CD8-positive, alpha-beta memory T cell (primary cell): Measurements from ENCODE around the gene XBP1. TPM values are rescaled to one million over a fixed set of nuclear protein-coding genes. Genes with fewer than 3 reads are reported as not detected.
A peak's percentile ranks its signal among the peaks of the same experiment; 100 is the strongest.

ENCODE experiments used
- CTCF ChIA-PET: fragments of 350-600 bp; sonication (Branson Sonifier 250); formaldehyde crosslinking; loops from one replicate; lab custom pipeline; 2021; ENCODE audit warnings: antibody characterized with exemption; lab: Charles Lee
- POLR2A ChIA-PET: fragments of 350-600 bp; sonication (Branson Sonifier 250); formaldehyde crosslinking; loops from one replicate; lab custom pipeline; 2021; ENCODE audit warnings: antibody characterized with exemption; lab: Charles Lee
- DNase-seq, 5 donors: peaks; one replicate each; pipeline versions ENCODE4 v3.0.0 to v3.0.0-alpha.2; 2020 to 2022; ENCODE audit warnings: mixed read lengths in 1 of 5
- H3K27ac ChIP-seq: one replicate; pipeline ENCODE4 v1.7.0; 2013; ENCODE audit warnings: low read depth, mild to moderate bottlenecking, low read length, moderate library complexity
- H3K27me3 ChIP-seq: 2 replicates; pipeline ENCODE4 v1.7.0; 2013; ENCODE audit warnings: low read length, mild to moderate bottlenecking; ENCODE audit not compliant: insufficient read depth, poor library complexity, severe bottlenecking
- H3K36me3 ChIP-seq: 2 replicates; pipeline ENCODE4 v1.7.0; 2013; ENCODE audit warnings: mild to moderate bottlenecking, low read length, moderate library complexity; ENCODE audit not compliant: insufficient read depth
- H3K4me1 ChIP-seq: 2 replicates; pipeline ENCODE4 v1.7.0; 2013; ENCODE audit warnings: mild to moderate bottlenecking, low read length, moderate library complexity; ENCODE audit not compliant: insufficient read depth
- H3K4me3 ChIP-seq: 2 replicates; pipeline ENCODE4 v1.7.0; 2013; ENCODE audit warnings: mild to moderate bottlenecking, low read length
- H3K9me3 ChIP-seq: 2 replicates; pipeline ENCODE4 v1.7.0; 2013; ENCODE audit warnings: mild to moderate bottlenecking, low read length
- H3K27ac Mint-ChIP-seq, 8 donors: one replicate each; pipeline ENCODE4 v1.8.0; 2020 to 2021; ENCODE audit warnings: mixed read lengths in 8 of 8, mild to moderate bottlenecking in 6 of 8, inconsistent platforms in 3 of 8, moderate library complexity in 3 of 8
- H3K27me3 Mint-ChIP-seq, 2 donors: one replicate each; pipeline ENCODE4 v1.8.0; 2020 to 2021; ENCODE audit warnings: mixed read lengths in 2 of 2, mild to moderate bottlenecking in 1 of 2, moderate library complexity in 1 of 2
- H3K36me3 Mint-ChIP-seq, 3 donors: one replicate each; pipeline ENCODE4 v1.8.0; 2020 to 2021; ENCODE audit warnings: mixed read lengths in 3 of 3, inconsistent platforms in 1 of 3, mild to moderate bottlenecking in 1 of 3
- H3K4me1 Mint-ChIP-seq, 3 donors: one replicate each; pipeline ENCODE4 v1.8.0; 2020 to 2021; ENCODE audit warnings: mixed read lengths in 3 of 3, inconsistent platforms in 1 of 3, mild to moderate bottlenecking in 1 of 3
- H3K4me3 Mint-ChIP-seq, 7 donors: one replicate each; pipeline ENCODE4 v1.8.0; 2020 to 2021; ENCODE audit warnings: mixed read lengths in 7 of 7, mild to moderate bottlenecking in 6 of 7, moderate library complexity in 4 of 7, inconsistent platforms in 2 of 7
- H3K9me3 Mint-ChIP-seq, 5 donors: one replicate each; pipeline ENCODE4 v1.8.0; 2020 to 2022; ENCODE audit warnings: mixed read lengths in 5 of 5, mild to moderate bottlenecking in 3 of 5, moderate library complexity in 2 of 5, inconsistent platforms in 1 of 5
- polyA plus RNA-seq: library from polyadenylated mRNA; unstranded; fragments of 300-500 nt; fragmentation: Illumina TruSeq; gene quantifications from one replicate; pipeline ENCODE4 v1.2.3, GENCODE V29; 2021
- total RNA-seq, 2 experiments: library from RNA; stranded (reverse); gene quantifications; one replicate each; pipeline ENCODE4 v1.2.3, GENCODE V29; 2021

The XBP1 gene
- total and polyA plus RNA-seq, 3 experiments from 2014 or later = 67.3 to 395 (median 71.4) TPM

GRCh38 chr22:28802595-28803123, 2.3 kb upstream of the XBP1 start:
- Histone ChIP-seq H3K9me3 (no peaks in the 10 kb centered on the region), H3K36me3 (no peaks in the 10 kb centered on the region), H3K27me3 (no peaks in the 10 kb centered on the region), H3K27ac (no peak overlapping the region), H3K4me1 (peaks cover 22% of the 10 kb centered on the region), H3K4me3 (peak overlapping the region; percentile 48)
- Mint-ChIP-seq H3K4me1 (peaks cover 45 to 56% (median 48%) of the 10 kb centered on the region in 3 donors), H3K27ac (peak overlapping the region; percentile 70 to 100 (median 95)), H3K9me3 (no peaks in the 10 kb centered on the region), H3K4me3 (peak overlapping the region; percentile 75 to 96 (median 94)), H3K36me3 (peaks cover 12 to 31% (median 25%) of the 10 kb centered on the region in 3 donors), H3K27me3 (peaks cover 0 to 4% of the 10 kb centered on the region in 2 donors)
- DNase-seq = peak in 1 of 5 donors; percentile 43
- ChIA-PET POLR2A (interaction anchor here (0.6 to 1.9 kb wide), 3 partner anchors 9 to 43 kb away, joined by 4 to 6 read pairs (median 5); partner anchors contain the start of gene CCDC117), CTCF (interaction anchor here (1.2 to 7.1 kb wide), 3 partner anchors 10 to 51 kb away, joined by 4 to 40 read pairs (median 9); no protein-coding TSS in a partner anchor)

DNA sequence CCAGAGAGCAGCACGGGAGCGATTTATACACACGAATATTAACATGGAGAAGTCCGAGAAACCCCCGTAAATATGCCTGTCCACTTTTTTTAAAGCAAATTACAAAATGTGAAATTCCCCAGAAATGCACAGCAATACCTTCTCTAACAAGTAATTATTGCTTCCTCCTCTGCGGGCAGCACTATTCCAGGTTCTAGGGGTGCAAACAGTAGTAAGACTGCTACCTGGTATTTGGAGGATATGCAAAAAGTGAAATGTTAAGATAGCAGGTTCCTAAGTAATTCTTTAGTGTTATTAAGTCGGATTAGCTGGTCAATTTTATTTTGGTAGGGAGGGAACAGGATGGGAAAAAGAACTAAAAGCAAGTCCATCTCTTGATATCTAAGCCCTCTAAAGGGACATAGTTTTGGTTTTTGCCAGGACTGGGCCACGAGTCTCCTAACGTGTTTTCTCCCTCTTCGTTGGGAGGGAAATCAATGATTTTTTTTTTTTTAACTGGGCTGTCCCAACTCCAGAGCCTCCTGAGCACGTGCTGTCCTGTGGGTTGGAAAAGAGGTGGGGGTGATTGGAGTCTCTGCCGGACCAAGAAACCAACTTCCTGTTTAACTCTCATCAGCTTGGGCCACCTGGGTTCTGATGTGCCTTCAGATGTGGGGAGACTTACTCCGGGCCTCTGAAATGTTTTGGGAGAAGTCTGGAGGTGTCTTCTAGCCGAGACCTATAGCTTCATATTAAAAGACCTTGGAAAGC, 1.7 kb upstream of the XBP1 start:
- CTCF ChIA-PET = interaction anchor here (1.0 to 7.1 kb wide), 4 partner anchors 10 to 51 kb away, joined by 4 to 40 read pairs (median 6); no protein-coding TSS in a partner anchor
- Mint-ChIP-seq H3K27me3 (peaks cover 0 to 4% of the 10 kb centered on the region in 2 donors), H3K36me3 (peaks cover 14 to 33% (median 25%) of the 10 kb centered on the region in 3 donors)

GRCh38 chr22:28799606-28800307, 612 bp downstream of the XBP1 start:
- Mint-ChIP-seq H3K27me3 (peaks cover 0 to 4% of the 10 kb centered on the region in 2 donors), H3K27ac (peak overlapping the region; percentile 95 to 100 (median 98)), H3K36me3 (peaks cover 32 to 53% (median 33%) of the 10 kb centered on the region in 3 donors), H3K9me3 (no peaks in the 10 kb centered on the region), H3K4me3 (peak overlapping the region; percentile 84 to 97 (median 95)), H3K4me1 (peaks cover 61 to 67% (median 67%) of the 10 kb centered on the region in 3 donors)
- Histone ChIP-seq H3K27me3 (no peaks in the 10 kb centered on the region), H3K9me3 (no peaks in the 10 kb centered on the region), H3K27ac (peak overlapping the region; percentile 100), H3K36me3 (peaks cover 27% of the 10 kb centered on the region), H3K4me3 (peak overlapping the region; percentile 99), H3K4me1 (peaks cover 49% of the 10 kb centered on the region)
- POLR2A ChIA-PET = interaction anchor here (0.5 to 2.6 kb wide), 13 partner anchors 9 to 84 kb away, joined by 3 to 41 read pairs (median 6); partner anchors contain the start of genes CCDC117, CHEK2, HSCB and ZNRF3
- peak in 3 of 5 donors; percentile 12 to 21 (median 20) for DNase-seq
- CTCF ChIA-PET = interaction anchor here (0.6 to 7.1 kb wide), 9 partner anchors 9 to 86 kb away, joined by 3 to 40 read pairs (median 4); partner anchors contain the start of gene CCDC117

More for the DNA sequence above, 1.7 kb upstream of the XBP1 start:
- Mint-ChIP-seq H3K9me3 (no peaks in the 10 kb centered on the region), H3K4me1 (peaks cover 48 to 60% (median 52%) of the 10 kb centered on the region in 3 donors), H3K27ac (peak overlapping the region; percentile 75 to 100 (median 95)), H3K4me3 (peak overlapping the region; percentile 75 to 96 (median 94))
- H3K27me3 ChIP-seq = no peaks in the 10 kb centered on the region
- peaks cover 4% of the 10 kb centered on the region for H3K36me3 ChIP-seq
- no peak for DNase-seq
- POLR2A ChIA-PET = interaction anchor here (1.3 to 2.4 kb wide), 3 partner anchors 10 to 30 kb away, joined by 4 to 21 read pairs (median 6); partner anchors contain the start of gene CCDC117
- peak overlapping the region; percentile 48 for H3K4me3 ChIP-seq
- peaks cover 27% of the 10 kb centered on the region for H3K4me1 ChIP-seq
- peak overlapping the region; percentile 46 for H3K27ac ChIP-seq
- no peaks in the 10 kb centered on the region for H3K9me3 ChIP-seq

- peak in 2 of 5 donors; percentile 18 to 29 for DNase-seq
- POLR2A ChIA-PET = interaction anchor here (0.5 to 2.6 kb wide), 10 partner anchors 10 to 233 kb away, joined by 3 to 41 read pairs (median 7); partner anchors contain the start of genes CCDC117, CHEK2, HSCB and ZNRF3
- Mint-ChIP-seq H3K27me3 (peaks cover 0 to 4% of the 10 kb centered on the region in 2 donors), H3K27ac (peak overlapping the region; percentile 95 to 100 (median 98)), H3K36me3 (peaks cover 36 to 59% (median 38%) of the 10 kb centered on the region in 3 donors), H3K4me3 (peak overlapping the region; percentile 84 to 97 (median 95)), H3K4me1 (peaks cover 67 to 75% (median 74%) of the 10 kb centered on the region in 3 donors), H3K9me3 (no peaks in the 10 kb centered on the region)
- no peaks in the 10 kb centered on the region for H3K9me3 ChIP-seq
- H3K27ac ChIP-seq = peak overlapping the region; percentile 100
- H3K4me3 ChIP-seq = peak overlapping the region; percentile 99
- CTCF ChIA-PET = interaction anchor here (1.1 to 7.1 kb wide), 6 partner anchors 9 to 29 kb away, joined by 3 to 40 read pairs (median 4); no protein-coding TSS in a partner anchor
- H3K4me1 ChIP-seq = peaks cover 54% of the 10 kb centered on the region
- no peaks in the 10 kb centered on the region for H3K27me3 ChIP-seq
- H3K36me3 ChIP-seq = peaks cover 34% of the 10 kb centered on the region
Measured at GRCh38 chr22:28798810-28799605, 1.4 kb downstream of the XBP1 start.

DNA sequence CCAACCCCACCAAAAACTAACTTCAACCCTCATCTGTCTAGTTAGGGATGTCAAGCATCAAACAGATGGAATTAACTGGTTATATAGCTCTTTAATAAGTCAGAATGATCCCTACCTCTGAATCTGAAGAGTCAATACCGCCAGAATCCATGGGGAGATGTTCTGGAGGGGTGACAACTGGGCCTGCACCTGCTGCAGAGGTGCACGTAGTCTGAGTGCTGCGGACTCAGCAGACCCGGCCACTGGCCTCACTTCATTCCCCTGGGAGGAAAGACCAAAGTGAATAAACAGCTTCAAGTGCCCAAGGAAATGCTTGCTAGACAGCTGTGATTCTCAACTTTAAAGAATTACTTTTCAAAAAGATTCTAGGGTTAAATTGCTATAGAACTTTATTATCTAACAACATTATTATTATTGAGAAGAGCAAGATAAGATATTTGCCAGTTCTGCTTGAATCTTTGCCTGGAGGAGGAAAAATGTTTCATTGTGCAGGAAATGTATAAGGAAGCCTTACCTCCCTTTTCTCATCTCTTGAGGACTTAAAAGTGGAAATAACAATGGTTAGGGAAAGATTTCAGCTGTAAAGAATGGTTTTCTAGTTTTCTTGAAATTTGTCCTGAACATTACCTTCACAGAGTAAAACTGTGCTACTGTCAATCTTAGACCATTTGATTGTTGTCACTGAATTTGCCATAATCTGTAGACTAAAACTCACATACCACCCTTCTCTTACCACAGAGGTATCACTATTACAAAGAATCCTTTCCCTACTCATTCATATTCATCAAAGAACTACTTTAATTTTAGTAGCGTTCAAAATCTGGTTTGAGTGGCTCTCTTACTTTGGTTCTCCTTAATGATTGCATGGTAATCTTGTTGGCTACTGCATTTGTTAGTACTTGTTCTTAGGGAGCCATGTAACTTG, 4.2 kb downstream of the XBP1 start:
- Histone ChIP-seq H3K4me1 (peaks cover 60% of the 10 kb centered on the region), H3K36me3 (peaks cover 35% of the 10 kb centered on the region), H3K4me3 (no peak overlapping the region), H3K27ac (no peak overlapping the region), H3K27me3 (no peaks in the 10 kb centered on the region), H3K9me3 (no peaks in the 10 kb centered on the region)
- Mint-ChIP-seq H3K27ac (peak overlapping the region; percentile 56 to 85 (median 80)), H3K9me3 (no peaks in the 10 kb centered on the region), H3K27me3 (peaks cover 0 to 4% of the 10 kb centered on the region in 2 donors), H3K4me1 (peaks cover 71 to 82% (median 82%) of the 10 kb centered on the region in 3 donors), H3K36me3 (peaks cover 36 to 68% (median 38%) of the 10 kb centered on the region in 3 donors), H3K4me3 (peak overlapping the region in 6 of 7 donors; percentile 43 to 96 (median 64))
- ChIA-PET CTCF (no interaction called here), POLR2A (interaction anchor here (0.6 kb wide), 1 partner anchor 12 kb away, joined by 3 read pairs; no protein-coding TSS in a partner anchor)
- DNase-seq = no peak

GRCh38 chr22:28795071-28795693, 5.2 kb downstream of the XBP1 start:
- Mint-ChIP-seq H3K27ac (peak overlapping the region; percentile 30 to 85 (median 79)), H3K27me3 (no peaks in the 10 kb centered on the region), H3K9me3 (no peaks in the 10 kb centered on the region), H3K36me3 (peaks cover 33 to 62% (median 36%) of the 10 kb centered on the region in 3 donors), H3K4me1 (peaks cover 74 to 84% (median 84%) of the 10 kb centered on the region in 3 donors), H3K4me3 (peak overlapping the region in 5 of 7 donors; percentile 22 to 78 (median 43))
- Histone ChIP-seq H3K27ac (no peak overlapping the region), H3K36me3 (peaks cover 35% of the 10 kb centered on the region), H3K9me3 (no peaks in the 10 kb centered on the region), H3K4me1 (peaks cover 67% of the 10 kb centered on the region), H3K27me3 (no peaks in the 10 kb centered on the region), H3K4me3 (no peak overlapping the region)
- POLR2A ChIA-PET = no interaction called here
- DNase-seq = no peak
- CTCF ChIA-PET = interaction anchor here (1.5 kb wide), 1 partner anchor 17 kb away, joined by 5 read pairs; no protein-coding TSS in a partner anchor
